ENCODE measurements around the gene MYADML2. TPM values are rescaled to one million over a fixed set of nuclear protein-coding genes. Genes with fewer than 3 reads are reported as not detected.
"Not testable (repeated sequence)": the region's sequence is repeated elsewhere in the genome, so short reads cannot be mapped to it uniquely, and the experiment has no call there.

Gene MYADML2
- total and polyA plus RNA-seq, 11 donors: 0.19 to 11.2 (median 3.9) TPM

DNA sequence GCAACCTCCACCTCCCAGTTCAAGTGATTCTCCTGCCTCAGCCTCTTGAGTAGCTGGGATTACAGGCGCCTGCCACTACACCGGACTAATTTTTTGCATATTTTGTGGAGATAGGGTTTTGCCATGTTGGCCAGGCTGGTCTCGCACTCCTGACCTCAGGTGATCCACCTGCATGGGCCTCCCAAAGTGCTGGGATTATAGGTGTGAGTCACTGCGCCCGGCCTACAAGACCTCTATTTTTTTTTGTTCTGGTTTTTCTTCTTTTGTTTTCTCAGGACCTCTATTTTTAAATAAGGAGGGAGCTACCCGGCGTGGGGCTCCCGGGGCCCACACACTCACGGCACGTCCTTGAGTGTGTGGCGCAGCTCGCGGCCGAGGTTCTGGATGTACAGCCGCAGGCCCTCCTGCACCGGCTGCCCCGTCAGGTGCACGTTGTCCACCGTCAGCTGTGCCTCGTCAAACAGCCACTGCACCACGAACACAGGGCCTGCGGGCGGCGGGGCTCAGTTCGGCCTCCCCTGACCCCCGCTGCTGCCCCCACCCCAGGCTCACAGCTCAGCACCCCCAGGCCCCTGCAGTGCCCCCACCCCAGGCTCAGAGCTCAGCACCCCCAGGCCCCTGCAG is 8.1 kb upstream of the MYADML2 start:
- Histone ChIP-seq H3K9me3 (no peaks in the 10 kb centered on the region), H3K27me3 (peaks cover 11 to 48% (median 23%) of the 10 kb centered on the region in 9 donors), H3K4me1 (peaks cover 2 to 12% (median 5%) of the 10 kb centered on the region in 12 donors), H3K27ac (no peak overlapping the region), H3K4me3 (no peak overlapping the region), H3K36me3 (no peaks in the 10 kb centered on the region)
- no peak for DNase-seq
- WGBS, 4 donors: 90 to 93% (median 92%) methylated on average over 24 to 26 of the region's 26 CpGs
- no peak for ATAC-seq
- intact Hi-C loops (cut with DNase I): loop anchor here in 5 of 10 donors (5.0 kb wide), 2 partner anchors 67 to 197 kb away; partner anchors contain the start of genes CENPX (in 1 of the 5) and LRRC45 (in 1 of the 5)
- no peak for TF ChIP-seq POLR2A (IDR thresholded peaks at IDR 0.05)
- TF ChIP-seq, protein P1, sequence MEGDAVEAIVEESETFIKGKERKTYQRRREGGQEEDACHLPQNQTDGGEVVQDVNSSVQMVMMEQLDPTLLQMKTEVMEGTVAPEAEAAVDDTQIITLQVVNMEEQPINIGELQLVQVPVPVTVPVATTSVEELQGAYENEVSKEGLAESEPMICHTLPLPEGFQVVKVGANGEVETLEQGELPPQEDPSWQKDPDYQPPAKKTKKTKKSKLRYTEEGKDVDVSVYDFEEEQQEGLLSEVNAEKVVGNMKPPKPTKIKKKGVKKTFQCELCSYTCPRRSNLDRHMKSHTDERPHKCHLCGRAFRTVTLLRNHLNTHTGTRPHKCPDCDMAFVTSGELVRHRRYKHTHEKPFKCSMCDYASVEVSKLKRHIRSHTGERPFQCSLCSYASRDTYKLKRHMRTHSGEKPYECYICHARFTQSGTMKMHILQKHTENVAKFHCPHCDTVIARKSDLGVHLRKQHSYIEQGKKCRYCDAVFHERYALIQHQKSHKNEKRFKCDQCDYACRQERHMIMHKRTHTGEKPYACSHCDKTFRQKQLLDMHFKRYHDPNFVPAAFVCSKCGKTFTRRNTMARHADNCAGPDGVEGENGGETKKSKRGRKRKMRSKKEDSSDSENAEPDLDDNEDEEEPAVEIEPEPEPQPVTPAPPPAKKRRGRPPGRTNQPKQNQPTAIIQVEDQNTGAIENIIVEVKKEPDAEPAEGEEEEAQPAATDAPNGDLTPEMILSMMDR (IDR thresholded peaks at IDR 0.05): no peak

DNA sequence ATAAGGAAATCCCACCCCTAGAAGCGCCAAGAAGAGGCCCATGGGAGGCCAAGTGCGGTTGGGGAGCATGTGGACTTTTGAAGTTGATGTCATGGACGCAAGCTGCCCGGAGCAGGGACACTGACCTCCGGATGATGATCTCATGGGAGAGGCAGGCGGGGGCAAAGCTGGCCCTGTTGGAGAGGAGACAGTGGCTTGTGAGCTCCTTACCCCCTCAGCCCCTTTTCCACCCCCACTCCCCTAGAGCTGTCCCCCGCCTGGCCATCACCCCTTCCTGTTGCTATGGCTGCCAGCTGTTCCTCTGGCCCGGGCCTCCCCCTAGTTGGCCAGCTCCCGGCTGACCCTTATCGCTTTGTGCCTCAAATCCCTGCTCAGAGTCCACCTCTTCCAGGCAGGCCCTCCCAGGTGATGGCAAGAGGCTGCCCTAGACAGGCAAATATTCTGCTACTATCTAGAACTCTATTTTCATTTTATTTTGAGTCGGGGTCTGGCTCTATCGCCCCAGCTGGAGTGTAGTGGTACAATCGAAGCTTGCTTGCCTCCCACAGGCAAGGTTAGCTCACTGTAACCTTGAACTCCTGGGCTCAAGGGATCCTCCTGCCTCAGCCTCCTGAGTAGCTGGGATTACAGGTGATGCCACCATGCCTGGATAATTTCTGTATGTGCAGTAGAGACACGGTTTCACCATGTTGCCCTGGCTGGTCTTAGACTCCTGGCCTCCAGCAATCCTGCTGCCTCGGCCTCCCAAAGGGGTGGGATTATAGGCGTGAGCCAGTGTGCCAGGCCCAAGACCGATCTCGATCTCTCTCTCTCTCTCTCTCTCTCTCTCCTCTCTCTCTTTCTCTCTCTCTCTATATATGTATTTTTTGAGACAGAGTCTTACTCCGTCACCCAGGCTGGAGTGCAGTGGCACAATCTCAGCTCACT is 7.4 kb upstream of the MYADML2 start:
- TF ChIP-seq, protein P1 (IDR thresholded peaks at IDR 0.05): no peak
- no peak for TF ChIP-seq POLR2A (IDR thresholded peaks at IDR 0.05)
- H3K27ac ChIP-seq: no peak overlapping the region
- peaks cover 6 to 41% (median 16%) of the 10 kb centered on the region in 9 donors for H3K27me3 ChIP-seq
- DNase-seq: peak in 1 of 5 donors; percentile 12
- H3K4me3 ChIP-seq: no peak overlapping the region
- H3K36me3 ChIP-seq: no peaks in the 10 kb centered on the region
- no peak for ATAC-seq
- WGBS, 4 donors: 73 to 79% (median 77%) methylated on average over 16 to 19 of the region's 19 CpGs
- H3K9me3 ChIP-seq: no peaks in the 10 kb centered on the region
- intact Hi-C loops (cut with DNase I): loop anchor here in 5 of 10 donors (5.0 kb wide), 2 partner anchors 68 to 198 kb away; partner anchors contain the start of genes CENPX (in 1 of the 5) and LRRC45 (in 1 of the 5)
- peaks cover 0 to 5% (median 0%) of the 10 kb centered on the region in 12 donors for H3K4me1 ChIP-seq

DNA sequence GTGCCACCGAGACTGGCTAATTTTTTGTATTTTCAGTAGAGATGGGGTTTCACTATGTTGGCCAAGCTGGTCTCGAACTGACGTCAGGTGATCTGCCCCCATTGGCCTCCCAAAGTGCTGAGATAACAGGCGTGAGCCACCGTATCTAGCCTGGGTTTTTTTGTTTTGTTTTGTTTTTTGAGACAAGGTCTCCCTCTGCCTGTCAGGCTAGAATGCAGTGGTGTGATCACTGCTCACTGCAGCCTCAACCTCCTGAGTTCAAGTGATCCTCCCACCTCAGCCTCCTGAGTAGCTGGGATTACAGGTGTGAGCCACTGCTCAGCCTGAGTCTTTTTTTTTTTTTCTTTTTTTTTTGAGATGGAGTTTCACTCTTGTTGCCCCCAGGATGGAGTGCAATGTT is 6.4 kb upstream of the MYADML2 start:
- TF ChIP-seq, protein P1 (IDR thresholded peaks at IDR 0.05): peak in 1 of 12 donors; percentile 11
- H3K36me3 ChIP-seq; H3K4me3 ChIP-seq; H3K4me1 ChIP-seq; H3K27ac ChIP-seq; H3K9me3 ChIP-seq; intact Hi-C loops (cut with DNase I); ATAC-seq; DNase-seq: not testable (repeated sequence)
- H3K27me3 ChIP-seq: peaks cover 0 to 31% (median 7%) of the 10 kb centered on the region in 9 donors
- WGBS, 4 donors: 67 to 79% (median 70%) methylated on average over 5 of the region's 5 CpGs

DNA sequence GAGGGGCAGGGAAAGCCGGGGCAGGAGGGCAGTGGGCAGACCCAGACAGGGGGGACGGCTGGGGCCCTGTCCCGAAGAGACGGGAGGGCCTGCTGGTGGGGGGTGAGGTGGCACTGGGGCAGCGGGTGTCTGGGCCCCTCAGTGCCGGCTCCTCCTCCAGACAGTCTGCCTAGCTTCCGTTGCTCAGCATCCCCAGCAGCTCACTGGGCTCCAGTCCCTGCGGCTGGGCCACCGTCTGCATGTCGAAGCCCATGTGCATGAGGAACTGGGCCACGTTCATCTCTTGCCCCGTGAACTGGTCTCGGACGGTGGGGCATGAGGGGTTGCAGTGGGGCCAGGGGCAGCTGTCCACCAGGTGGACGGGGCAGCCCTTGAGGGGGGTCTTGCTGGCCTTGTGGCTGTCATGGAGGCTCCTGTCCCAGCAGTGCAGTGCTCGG is 5.8 kb upstream of the MYADML2 start:
- no peak for ATAC-seq
- TF ChIP-seq POLR2A (IDR thresholded peaks at IDR 0.05): no peak
- TF ChIP-seq, protein P1 (IDR thresholded peaks at IDR 0.05): no peak
- 54 to 79% (median 71%) methylated on average over 4 to 16 of the region's 16 CpGs for WGBS, 4 donors
- Histone ChIP-seq H3K9me3 (no peaks in the 10 kb centered on the region), H3K4me1 (no peaks in the 10 kb centered on the region), H3K27me3 (peaks cover 0 to 25% (median under 1%) of the 10 kb centered on the region in 9 donors), H3K4me3 (no peak overlapping the region), H3K36me3 (no peaks in the 10 kb centered on the region), H3K27ac (no peak overlapping the region)
- intact Hi-C loops (cut with DNase I): no loop called here
- DNase-seq: no peak
